EH (cell line): Measurements from ENCODE around the gene FAM120B.
"Not testable (repeated sequence)": the region's sequence is repeated elsewhere in the genome, so short reads cannot be mapped to it uniquely, and the experiment has no call there.

Experiments
- DNase-seq: peaks from one replicate; pipeline ENCODE4 v3.0.0-alpha.2; 2015; ENCODE audit warnings: low read depth

Gene FAM120B

DNA sequence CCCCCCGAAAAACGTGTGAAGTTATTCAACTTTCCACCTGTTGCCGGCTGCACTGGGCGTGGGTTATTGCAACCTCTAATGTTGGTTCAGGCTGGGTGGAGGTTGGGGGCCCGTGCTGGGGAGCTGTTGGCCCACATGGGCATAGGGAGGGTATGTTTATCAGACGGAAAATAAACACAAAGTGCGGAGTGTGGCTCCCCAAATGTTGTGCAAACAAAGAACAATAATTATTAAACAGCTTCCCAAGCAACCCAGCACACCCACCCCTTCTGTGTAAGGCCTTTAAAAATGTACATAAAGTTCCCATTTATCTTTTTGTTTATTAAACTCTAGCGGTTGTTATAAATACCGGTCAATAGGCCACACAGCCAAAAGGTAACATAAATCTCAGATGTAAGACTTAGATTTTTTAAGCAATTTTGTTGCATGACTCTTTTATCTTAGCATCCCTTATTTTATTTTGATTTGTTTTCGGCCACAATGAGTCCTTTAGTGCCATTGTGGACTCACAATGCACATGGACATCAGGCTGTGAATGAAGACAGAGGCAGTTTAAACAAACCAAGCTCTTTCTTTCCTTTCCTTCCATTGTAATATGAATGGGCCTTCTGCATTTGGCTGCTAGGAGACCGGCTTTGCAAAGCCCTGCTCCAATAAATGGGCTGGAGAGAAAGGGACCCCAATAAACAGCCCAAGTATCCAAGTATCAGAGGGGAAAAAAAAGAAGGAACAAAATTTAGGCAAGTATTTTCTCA lies 8.8 kb upstream of the FAM120B start:
- DNase-seq: no peak

DNA sequence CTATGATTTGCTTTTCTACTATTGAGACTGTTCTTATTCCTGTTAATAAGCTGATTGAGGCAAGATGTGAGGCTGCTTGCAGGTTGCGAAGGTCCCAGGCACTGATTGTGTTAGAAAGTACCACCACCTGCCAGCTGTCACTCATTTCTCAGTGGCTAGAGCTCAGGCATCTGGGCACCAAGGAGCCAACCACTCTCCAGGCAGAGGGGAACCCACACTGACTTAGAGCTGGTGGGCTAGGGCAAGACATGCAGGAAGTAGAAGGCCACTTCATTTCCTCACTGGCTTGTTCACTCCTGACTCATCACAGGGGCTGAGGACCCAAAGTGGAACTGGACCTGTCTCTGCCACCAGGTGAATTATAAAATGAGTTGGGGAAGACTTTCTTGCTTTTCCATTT lies 7.9 kb upstream of the FAM120B start:
- no peak for DNase-seq

DNA sequence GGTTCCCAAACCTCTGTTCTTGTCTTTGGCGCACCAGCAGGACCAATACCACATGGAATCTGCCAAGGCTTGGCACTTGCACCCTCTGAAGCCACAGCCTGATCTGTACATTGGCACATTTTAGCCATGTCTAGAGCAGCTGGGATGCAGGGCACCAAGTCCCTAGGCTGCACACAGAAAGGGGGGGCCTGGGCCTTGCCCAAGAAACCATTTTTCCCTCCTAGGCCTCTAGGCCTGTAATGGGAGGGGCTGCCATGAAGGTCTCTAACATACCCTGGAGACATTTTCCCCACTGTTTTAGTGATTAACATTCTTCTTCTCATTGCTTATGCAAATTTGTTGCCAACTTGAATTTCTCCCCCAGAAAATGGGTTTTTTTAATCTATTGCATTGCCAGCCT lies 5.4 kb upstream of the FAM120B start:
- no peak for DNase-seq

DNA sequence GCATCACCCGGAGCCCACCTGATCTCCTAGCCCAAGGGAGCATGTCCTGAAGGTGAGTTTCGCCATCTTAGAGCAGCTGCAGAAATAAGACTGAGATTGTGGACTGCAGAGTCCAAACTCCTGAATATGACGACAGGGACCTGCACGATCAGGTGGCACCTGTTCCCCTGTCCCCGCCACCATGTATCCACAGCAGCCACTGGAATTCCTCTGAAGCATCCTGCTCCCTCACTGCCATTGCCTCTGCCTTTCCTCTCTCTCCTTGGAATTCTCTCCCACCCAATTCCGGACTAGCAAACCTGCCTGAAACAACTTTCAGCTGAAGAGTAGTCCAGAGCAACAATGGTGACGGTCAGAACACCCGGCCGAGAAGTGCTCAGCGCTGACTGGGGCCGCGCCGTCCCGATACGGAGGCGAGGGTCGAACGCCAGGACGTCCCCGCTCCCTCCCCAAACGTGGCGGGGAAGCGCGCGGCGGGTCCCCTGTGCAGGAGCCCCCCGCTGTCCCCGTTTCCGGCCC lies 694 bp upstream of the FAM120B start:
- DNase-seq: no peak

DNA sequence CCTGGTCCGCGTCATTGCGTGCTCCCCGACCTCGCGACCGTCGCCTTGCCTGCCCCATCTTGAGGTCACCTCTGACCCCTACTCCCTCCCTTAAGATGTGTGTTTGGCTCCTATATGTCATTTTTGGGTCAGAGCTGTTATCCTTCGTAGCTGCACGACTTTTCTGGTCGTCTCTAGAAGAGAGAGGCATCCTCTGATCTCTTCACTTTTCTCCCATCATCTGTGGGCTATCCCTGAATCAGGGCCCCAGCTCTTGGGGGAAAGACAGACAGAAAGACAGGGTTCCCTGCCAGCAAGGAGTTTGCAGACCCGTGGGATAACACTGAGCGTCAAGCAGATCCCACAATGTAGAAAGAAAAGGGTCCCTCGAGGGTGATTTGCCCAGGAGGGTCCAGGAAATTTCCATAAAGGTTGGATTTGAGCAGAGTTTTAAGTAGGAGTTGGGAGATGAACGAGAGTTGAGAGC lies 555 bp downstream of the FAM120B start:
- DNase-seq: no peak

DNA sequence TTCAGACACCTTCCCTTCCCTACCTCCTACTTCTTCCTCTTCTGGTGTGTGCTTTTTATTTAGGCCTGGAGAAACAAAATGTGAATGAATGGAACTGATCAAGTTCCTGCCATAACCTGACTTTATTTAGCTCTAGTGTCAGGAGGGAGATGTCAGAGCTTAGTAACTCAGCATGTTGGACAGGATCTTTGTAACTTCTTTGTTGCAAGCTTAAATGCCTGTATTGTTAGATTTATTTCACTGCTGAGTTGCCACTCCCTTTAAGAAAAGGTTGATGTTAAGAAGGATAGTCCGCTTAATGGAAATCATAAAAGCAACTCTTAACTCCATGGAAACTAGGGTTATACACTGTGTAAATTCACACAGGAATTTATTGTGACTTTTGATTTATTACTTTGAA lies 2.2 kb downstream of the FAM120B start:
- DNase-seq: no peak

DNA sequence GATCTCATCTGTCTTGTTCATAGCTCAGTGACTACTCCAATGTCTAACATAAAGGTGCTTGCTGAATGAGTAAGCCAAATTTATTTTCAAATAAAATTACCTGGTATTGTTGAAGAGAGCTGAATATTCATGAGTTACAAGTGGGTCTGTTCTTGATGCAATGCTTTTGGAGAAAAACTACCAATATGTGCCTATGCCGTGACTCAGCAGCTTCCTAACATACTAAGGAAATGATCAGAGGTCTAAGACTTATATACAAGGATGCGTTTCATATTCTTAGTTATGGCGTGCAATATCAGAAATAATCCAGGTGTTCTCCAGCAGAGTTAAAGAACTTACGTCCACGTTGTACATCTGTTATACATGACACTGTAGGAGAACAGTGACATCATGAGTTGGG lies 5.1 kb downstream of the FAM120B start:
- DNase-seq: no peak

DNA sequence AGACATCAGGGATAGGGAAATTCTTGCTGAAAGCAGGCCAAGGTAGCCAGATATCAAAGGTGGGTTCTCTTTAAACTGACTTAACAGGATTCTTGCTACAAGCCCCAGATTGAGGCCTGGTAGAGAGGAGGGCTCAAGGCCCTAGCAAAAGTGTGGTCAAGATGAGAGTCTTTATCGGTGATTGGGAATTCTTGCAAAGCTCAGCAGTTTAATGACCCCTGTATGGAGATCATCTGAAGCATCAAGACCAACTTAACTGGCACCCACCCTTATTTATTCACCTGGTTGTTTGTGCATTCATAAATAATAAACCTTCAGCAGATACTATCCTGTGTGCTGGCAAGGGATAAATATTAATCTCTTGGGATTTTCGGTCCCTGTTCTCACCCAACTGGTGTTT lies 6.3 kb downstream of the FAM120B start:
- no peak for DNase-seq

DNA sequence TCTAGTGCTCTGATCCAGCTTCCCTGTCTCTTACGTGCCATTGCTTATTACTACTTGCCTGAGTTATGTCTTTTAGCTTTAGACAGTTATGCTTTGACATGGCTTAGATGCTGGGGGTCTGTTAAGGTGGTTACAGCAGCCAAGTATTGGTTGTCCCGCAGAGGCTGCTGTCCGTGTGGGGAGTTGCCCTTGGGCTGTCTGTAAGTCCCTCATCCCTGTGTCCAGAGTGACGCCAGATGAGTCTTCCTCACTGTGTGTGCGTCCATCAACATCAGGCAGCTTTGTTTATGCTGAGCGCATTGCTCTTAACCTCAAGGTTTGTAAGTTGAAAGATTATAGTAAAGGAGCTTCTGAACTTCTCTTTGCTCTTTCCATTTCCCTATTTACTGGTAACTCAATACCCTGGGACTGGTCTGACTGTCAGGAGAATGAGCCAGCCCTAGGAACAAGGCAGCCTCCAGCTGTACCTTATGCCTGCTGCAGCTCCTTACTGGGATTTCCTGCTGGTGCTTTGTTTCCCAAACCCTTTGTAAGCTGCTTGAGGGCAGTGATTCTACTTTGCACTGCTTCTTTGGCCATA lies 7.2 kb downstream of the FAM120B start:
- no peak for DNase-seq

DNA sequence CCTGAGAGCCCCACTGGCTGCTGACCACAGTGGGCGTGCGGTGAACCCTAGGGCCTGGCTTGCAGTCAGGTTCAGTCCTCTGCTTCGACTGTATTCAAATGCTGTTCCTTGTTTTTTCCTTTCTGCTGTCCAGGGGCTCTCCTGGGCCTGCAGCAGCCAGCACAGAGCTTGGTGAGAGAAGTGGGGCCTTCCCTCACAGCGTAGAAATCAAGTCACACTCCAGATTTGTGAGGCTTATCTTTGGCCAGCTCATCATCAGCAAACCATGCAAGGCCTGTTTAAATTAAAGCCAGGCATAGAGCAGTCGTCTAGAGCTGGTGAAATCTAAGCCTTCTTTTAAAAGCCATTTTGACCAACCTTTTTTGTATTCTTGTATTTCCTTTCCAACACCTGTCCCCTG lies 8.4 kb downstream of the FAM120B start:
- no peak for DNase-seq

DNA sequence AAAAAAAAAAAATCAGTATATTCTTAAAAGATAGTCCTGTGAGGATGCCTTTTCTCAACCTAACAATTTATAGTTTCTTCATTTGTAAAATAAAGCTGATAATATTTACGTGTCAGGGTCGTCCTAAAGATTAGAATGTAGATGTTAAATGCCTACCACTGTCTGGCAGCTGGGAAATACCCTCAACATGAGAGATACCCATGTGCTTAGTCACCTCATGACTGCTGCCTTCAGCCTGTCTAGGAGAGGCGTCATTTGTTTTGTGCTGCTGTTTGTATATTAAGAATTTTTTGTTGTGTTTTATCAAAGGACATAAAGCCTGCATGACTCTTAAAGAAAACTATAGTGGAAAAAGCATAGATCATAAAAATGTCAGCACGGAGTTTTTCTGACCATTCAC lies 9.5 kb downstream of the FAM120B start:
- peak; percentile 18 for DNase-seq

DNA sequence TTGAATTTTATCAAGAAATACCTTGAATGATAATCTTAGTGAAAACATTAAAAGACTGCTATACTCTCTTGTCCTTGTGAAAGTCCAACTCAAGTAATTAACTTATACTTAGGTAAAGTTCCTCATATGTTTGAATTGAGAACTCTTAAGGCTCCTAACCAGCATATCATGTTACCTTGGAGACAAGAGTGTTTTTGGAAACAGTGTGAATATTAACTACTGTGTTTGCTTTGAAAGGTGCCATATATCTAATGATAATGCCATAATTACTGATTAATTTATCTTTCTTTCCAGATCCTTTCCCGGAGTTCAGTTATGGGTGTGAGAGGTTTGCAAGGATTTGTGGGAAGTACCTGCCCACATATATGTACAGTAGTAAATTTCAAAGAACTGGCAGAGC lies 10.5 kb downstream of the FAM120B start:
- DNase-seq: no peak

DNA sequence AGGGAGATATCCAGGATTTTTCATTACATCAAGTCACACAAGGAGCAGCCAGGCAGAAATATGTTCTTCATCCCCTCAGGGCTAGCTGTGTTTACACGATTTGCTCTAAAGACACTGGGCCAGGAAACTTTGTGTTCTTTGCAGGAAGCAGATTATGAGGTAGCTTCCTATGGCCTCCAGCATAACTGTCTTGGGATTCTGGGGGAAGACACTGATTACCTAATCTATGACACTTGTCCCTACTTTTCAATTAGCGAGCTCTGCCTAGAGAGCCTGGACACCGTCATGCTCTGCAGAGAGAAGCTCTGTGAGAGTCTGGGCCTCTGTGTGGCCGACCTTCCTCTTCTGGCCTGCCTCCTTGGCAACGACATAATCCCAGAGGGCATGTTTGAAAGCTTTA lies 11.2 kb downstream of the FAM120B start:
- peak; percentile 11 for DNase-seq

DNA sequence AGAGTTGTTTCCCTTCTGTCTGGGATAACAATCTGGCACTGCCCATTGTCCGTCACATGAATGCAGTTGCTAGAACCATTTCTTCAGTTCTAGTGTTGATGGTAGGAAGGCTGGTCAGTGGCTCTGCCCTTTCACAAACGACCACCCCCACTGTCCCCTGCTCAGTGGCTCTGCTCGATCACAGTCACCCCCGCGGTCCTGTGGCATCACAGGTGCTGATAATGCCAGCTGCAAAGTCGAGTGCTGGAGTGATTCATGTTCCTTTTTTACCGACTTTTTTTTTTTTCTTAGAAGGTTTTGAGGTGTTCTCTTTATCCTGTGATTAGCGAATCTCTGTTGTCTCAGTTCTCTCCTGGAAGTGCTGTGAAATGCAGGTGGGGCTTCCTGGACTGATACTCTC lies 22.8 kb downstream of the FAM120B start:
- no peak for DNase-seq

DNA sequence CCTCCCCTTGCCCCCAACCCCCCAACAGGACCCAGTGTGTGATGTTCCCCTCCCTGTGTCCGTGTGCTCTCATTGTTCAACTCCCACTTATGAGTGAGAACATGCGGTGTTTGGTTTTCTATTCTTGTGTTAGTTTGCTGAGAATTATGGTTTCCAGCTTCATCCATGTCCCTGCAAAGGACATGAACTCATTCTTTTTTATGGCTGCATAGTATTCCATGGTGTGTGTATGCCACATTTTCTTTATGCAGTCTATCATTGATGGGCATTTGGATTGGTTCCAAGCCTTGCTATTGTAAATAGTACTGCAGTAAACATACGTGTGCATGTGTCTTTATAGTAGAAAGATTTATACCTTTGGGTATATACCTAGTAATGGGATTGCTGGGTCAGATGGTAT lies 28.6 kb downstream of the FAM120B start:
- DNase-seq: not testable (repeated sequence)

DNA sequence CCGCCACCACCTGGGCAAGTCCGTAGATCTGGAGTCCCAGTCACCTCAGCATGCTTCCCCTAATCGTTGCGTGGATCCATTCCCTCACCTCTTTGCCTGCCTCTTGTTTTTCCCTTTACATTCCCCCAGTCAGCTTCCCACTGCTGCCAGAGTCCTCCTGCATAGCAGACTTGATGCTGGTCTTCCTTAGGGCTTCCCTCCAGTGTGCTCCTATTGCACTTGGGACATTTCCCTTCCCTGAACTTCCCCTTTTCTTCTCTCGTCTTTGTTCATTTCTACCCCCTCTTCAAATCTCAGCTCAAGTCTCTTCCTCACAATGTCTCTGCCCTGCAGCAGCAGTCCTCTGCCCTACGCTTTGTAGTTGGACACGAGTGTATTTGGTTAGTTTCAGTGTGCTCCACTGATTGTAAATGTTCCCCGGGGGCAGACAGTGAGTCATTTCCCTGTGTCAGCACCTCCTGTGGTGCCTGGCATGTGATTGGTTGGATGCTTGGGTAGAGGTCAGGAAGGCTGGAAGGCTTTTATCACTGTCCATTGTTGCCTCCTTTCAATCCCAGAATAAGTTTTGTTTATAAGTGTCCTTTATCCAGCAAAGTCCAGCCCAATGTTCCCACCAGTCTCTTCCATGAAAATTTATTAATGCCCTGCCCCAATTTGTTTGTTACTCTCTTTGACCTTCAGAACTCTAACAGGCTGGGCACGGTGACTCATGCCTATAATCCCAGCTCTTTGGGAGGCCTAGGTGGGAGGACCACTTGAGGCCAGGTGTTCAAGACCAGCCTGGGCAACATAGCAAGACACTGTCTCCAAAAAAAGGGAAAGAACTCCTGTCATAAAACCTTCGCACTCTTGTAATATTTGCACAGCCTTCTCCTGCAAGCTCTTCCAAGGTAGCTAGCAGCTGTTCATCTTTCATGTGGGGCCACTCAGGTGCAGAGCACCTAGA lies 38.3 kb downstream of the FAM120B start:
- DNase-seq: peak; percentile 91

DNA sequence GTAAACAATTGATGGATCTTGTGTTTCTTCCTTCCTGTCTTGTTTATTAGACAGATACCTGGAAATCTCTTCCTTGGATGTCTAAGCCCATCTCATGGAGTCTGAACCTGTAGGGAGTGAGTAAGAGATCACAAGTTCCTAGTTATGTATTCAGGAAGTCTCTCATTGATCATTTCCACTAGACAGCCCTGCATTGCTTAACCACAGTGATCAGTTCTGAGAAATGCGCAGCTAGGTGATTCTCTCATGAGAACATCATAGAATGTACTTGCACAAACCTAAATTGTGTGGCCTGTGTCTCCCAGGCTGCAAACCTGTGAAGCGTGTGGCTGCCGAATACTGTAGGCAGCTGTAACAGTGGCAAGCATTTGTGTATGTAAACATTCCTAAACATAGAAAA lies 39.1 kb downstream of the FAM120B start:
- DNase-seq: no peak

DNA sequence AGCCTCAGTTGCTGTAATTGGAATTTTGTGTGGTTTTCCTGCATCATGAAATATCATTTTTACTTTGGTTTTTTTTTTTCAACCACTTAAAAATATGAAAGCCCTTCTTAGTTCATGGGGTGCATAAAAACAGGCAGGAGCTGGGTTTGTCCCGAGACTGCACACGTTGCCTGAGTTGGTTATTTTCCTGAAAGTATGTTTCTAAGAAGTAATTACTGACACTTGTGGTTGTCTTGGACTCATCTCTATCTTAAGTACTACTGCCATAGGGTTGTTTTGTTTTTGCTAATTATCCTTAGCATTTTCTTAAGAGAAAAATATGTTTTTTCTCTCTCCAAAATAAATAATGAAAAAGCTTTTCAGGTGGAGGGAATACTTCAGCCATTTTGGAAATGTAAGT lies 40.1 kb downstream of the FAM120B start:
- no peak for DNase-seq

DNA sequence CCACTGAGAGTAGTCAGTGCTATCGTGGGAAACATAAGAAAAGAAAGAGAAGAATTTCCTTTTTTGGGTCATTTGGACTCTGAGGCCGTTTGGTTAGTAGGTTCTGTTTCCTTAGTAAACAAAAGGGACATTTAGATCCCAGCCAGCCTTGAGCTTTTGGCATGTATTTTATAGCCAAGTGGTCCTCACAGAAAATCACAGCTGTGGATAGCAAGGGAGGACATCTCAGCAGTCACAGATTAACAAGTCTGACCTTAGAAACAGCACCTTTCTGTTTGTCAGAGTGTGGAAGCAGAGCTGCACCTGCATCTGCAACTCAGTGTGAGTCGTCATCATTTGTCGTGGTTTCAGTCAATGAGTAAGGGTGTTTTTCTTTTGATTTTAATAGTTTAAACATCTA lies 40.5 kb downstream of the FAM120B start:
- DNase-seq: no peak

DNA sequence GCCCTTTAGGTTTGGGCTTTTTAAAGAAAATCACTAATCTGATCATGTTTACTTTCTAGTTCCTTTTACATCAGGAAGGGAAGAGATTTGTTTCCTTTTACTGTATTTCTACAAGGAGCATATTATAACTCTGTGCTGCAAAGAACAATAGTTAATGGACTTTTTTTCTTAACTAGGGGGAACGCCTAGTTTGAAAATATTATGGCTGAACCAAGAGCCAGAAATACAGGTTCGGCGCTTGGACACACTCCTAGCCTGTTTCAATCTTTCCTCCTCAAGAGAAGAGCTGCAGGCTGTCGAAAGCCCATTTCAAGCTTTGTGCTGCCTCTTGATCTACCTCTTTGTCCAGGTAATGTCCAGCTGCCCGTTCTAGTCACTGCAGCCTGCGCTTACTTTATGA lies 41.4 kb downstream of the FAM120B start:
- DNase-seq: no peak

DNA sequence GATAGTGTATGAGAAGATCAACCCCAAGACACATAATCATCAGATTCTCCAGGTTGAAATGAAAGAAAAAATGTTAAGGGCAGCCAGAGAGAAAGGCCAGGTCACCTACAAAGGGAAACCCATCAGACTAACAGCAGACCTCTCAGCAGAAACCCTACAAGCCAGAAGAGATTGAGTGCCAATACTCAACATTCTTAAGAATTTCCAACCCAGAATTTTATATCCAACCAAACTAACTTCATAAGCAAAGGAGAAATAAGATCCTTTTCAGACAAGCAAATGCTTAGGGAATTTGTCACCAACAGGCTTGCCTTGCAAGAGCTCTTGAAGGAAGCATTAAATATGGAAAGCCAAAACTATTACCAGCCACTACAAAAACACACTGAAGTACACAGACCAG lies 44.9 kb downstream of the FAM120B start:
- not testable (repeated sequence) for DNase-seq

DNA sequence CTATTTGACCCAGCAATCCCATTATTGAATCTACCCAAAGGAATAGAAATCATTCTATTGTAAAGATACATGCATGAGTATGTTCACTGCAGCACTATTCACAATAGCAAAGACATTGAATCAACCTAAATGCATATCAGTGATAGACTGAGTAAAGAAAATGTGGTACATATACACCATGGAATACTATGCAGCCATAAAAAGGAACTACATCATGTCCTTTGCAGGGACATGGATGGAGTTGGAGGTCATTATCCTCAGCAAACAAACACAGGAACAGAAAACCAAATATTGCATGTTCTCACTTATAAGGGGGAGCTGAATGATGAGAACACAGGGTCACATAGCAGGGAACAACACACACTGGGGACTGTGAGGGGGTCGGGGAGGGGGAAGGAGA lies 48.6 kb downstream of the FAM120B start:
- DNase-seq: not testable (repeated sequence)

DNA sequence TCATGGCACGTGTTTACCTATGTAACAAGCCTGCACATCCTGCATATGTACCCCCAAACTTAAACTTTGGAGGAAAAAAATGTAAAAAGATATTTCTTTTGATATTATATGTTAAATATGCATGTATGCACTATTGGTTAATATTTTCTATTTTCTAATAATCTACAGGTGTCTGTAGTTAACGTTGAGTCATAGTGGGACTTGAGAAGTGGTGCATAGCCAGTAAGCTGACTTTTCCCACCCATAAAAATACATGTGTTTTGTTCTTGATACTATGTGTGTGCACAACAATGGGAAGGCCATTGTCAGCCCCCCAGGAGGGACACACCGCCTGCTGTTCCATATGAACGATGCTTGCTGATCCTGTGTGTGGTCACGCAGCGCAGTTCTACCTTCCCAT lies 49.1 kb downstream of the FAM120B start:
- no peak for DNase-seq
